GM18870 (cell line): ENCODE measurements around the gene KRT16.
"Not testable (repeated sequence)": the region's sequence is repeated elsewhere in the genome, so short reads cannot be mapped to it uniquely, and the experiment has no call there.

Source experiments
- ATAC-seq: cut with Tn5 transposase; IDR thresholded peaks from one replicate; pipeline ENCODE4 v1.9.1; 2021; ENCODE audit warnings: moderate library complexity; ENCODE audit not compliant: unreplicated experiment

KRT16 gene

DNA sequence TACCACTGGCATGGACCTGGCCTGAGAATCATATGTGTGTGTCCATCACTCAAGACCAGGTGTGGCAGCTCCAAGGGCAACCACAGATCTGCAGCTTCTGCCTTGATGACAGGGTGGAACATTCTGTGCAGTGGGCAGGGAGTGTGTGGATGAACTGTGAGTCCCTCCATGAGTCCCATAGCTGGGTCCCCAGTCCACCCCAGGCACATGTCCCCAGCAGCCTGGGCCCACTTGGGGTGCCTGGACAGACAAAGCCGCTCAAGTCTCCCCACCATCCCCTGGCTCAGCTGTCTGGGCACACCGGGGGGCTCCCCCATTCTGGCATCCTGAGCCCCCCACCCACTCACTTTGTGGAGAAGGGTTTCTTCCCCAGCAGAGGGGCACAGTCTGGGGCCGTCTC lies 4.6 kb upstream of the KRT16 start:
- ATAC-seq: no peak

DNA sequence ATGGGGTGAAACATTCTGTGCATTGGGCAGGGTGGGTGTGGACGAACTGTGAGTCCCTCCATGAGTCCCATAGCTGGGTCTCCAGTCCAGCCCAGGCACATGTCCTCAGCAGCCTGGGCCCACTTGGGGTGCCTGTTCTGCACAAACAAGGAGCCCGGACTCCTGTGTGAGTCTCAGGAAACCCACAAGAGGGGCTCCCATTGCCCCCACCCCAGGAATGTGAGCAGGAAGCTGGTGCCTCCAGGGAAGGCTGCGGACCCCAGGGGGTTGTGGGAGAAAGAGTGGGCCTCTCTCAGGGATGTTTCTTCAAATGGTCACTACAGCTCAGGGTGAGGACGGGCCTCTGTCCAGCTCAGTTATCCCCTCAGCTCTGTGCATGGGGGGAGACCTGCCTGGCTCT lies 3.9 kb upstream of the KRT16 start:
- not testable (repeated sequence) for ATAC-seq

DNA sequence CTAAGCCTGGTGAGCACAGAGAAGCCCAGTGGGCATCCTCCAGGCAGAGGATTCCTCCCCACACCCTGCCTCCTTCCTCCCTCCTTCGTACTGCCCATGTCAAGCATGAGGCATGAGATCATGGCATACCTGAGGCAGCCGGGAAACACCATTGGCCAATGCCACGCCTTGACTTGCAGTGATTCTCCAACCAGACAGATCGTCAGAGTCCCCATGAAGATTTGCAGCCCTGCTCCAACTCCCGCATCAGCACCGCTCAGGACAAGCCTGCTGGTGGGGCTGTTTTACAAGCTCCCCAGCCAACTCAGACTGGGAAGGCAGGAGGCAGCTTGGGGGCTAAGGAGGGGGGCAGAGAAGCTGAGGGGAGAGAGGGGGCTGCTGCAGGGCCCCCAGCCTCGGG lies 2.9 kb upstream of the KRT16 start:
- ATAC-seq: no peak

DNA sequence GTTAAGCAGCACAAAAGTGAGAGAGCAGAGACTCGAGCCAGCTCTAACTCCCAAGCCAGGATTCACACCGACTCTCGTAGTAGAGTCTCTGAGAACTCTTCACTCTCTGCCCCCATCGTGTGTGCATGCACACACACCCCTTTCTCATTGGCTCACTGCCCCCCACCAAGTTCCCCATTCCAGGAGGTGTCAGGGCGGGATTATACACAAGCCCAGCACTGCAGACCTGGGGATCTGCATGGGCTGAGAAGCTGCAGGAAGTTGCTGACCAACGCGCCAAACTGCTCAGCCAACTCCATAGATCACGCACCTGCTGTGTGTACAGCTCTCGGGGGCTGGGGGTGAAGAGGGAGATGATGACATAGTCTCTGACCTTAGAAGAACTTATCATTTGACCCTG lies 2.2 kb upstream of the KRT16 start:
- not testable (repeated sequence) for ATAC-seq

DNA sequence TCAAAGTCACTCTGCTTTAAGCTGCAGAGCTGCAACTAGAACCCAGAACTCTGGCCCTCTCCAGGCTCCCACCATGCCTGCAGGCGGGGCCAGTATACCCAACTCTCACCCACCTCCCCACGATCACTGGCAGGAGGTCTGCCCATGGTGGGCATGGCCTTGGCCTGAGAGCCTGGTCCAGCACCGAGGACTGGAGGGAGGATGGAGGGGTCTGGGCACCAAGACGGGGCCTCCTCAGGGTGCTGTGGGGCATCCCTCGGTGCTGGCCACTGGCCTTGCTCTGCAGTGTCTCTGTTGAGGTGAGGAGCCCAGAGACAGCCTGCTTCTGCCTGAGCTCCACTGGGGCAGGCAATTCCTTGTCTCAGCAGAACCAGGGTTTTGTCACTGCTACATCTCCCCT lies 1.5 kb upstream of the KRT16 start:
- ATAC-seq: no peak

DNA sequence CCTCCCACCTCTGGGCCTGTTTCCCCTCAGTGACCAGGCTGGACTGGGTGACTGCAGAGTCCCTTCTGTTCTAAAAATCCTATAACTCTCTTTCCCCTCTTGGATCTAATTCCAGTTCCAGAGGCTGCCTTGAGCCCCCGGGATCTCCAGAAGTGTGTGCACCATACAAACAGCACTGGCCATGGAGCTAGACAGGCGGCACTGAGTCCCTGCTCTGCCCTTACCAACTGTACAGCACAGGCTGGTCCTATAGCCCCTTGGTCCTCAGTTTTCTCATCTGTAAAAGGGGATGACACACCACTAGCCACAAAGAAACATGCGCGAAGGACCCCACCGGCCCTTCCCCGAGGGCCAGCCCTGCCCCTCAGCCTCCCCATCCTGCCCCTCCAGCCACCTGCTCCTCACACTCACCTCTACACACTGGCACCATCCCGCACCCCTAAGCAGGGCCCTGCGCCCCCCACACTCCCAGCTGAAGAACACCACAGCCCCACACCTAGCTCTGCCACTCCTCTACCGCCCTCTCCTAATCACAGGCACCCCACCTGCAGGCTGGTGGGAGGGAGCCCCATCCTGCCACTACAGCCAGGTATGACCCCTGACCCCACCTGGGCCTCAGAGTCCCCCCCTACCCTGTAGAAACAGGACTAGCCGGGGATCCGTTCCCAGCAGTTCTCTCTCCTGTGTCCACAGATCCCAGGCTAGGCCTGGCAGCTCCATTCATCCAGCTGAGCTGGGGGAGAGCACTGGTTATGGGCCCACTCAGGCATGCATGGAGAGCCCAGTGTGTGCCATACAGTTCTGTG lies 913 bp upstream of the KRT16 start:
- ATAC-seq: no peak

DNA sequence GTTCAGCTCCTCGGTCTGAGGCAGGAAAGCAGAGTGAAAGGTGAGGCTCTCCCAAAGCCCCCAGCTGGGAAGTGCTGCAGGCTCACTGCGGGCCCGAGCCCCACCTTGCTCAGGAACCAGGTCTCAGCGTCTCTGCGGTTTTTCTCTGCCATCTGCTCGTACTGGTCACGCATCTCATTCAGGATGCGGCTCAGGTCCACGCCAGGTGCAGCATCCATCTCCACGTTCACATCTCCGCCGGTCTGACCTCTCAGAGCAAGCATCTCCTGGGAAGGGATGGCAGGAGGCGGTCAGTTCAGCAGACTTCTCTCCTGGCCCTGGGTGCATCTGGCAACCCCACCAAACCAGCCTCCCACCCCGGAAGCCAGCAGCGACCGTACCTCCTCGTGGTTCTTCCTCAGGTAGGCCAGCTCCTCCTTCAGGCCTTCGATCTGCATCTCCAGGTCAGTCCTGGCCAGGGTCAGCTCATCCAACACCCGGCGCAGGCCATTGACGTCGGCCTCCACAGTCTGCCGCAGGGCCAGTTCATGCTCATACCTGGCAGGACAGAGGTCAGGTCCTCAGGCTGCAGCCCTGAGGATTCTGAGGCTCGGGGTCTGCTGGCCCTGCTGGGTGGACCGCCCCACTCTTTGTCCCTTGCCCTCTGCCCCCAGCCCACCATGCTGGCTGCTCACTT lies 1.5 kb downstream of the KRT16 start:
- no peak for ATAC-seq

DNA sequence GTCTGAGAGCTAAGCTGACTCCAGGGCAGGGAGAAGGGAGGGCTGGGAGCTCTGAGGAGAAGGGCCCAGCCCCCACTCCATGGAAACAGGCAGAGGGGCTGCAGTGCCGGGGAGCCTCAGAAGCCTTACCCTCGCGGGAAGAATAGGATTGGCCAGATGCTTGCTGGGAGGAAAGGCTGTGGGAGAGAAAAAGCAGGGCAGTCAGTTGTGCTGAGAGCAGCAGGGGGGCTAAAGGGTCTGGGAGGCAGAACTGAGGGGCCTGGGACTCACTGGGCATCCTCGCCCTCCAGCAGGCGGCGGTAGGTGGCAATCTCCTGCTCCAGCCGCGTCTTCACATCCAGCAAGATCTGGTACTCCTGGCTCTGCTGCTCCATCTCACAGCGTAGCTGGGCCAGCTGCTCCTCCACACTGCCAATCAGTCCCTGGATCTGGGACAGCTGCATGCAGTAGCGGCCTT lies 2.5 kb downstream of the KRT16 start:
- not testable (repeated sequence) for ATAC-seq

DNA sequence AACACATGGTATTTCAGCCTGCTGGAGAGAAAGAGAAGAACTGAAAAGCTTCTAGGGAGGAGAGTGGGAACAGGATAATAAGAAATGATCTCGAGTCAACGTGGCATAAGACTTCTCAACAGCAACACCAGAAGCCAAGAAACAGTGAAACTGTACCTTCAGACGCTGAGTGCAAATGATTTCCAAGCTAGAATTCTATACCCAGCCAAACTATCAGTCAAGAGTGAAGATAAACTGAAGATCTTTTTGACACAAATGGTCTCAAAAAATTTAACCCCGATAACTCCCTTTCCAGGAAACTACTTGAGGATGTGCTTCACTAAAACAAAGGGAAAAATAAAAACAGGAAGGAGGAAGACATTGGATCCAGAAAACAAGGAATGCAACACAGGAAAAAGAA lies 5.6 kb downstream of the KRT16 start:
- not testable (repeated sequence) for ATAC-seq

DNA sequence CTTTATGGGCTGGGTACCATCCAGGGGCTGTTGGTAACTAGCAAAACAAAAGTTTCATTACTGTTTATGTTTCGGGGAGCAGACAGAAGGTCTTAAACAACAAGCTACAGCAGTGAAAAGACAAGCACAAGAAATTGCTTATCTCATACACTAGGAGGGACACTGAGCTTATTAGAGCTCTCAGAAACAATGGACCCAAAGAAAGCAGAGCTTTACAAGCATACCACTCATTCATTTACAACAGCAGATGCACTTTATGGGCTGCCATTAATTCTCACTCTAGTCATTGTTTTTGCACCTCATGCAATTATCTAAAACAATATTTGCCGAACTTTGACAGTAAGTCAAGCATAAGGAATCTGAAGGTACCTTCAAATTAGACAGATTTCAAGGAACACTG lies 10.0 kb downstream of the KRT16 start:
- no peak for ATAC-seq

DNA sequence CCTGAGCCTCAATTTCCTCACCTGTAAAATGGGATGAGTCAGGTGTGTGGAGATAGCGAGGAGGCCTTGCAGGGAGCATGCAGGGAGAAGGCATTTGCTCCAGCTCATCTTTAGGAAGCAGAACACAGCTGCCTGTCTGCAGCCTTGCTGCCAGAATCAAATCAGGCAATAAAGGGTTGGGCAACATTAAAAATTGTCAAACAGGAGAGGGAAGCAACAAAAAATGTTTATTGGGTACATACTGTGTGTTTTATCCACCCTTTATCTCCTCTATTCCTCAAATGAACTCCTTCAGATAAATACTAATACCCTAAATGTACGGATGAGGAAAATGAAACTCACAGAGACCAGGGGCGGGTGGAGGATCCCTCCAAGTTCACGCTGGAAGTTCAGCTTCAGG lies 12.2 kb downstream of the KRT16 start:
- ATAC-seq: no peak

DNA sequence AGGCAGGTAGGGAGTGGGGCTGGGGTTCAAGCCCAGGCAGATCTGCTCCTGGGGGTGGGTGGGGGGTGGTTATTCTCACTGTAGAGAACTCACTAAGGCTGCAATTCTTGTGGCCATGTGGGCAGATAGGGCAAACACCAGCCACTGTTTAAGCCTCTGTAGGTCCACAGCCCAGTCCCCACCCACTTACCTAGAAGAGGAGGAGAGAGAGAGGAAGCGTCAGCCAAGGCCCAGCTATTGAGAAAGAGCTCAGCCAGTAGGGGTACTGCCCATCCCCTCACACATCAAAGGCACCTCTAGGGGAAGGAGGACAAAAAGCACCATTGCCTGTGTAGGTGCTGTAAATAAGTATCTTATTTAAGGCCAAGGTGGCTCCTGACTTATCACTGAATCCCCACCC lies 12.9 kb downstream of the KRT16 start:
- ATAC-seq: no peak

DNA sequence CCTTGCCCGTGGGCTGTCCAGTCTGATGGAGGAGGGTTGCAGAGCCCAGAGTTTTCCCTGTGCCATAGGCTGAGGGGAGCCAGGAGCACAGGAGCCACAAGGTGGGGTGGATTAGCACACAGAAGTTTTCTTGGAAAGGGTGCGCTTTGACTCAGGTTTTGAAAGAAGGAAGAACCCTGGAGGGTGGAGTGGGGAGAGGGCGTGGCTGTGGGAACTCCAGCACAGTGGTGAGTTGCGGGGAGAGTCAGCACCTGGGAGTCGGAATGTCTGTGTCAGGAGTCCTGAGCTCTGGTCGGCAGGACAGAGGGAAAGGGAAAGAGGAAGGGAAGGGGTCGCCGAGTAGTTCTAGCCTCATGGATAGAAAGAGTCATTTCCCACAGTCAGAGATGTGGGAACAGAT lies 17.0 kb downstream of the KRT16 start:
- ATAC-seq: no peak

DNA sequence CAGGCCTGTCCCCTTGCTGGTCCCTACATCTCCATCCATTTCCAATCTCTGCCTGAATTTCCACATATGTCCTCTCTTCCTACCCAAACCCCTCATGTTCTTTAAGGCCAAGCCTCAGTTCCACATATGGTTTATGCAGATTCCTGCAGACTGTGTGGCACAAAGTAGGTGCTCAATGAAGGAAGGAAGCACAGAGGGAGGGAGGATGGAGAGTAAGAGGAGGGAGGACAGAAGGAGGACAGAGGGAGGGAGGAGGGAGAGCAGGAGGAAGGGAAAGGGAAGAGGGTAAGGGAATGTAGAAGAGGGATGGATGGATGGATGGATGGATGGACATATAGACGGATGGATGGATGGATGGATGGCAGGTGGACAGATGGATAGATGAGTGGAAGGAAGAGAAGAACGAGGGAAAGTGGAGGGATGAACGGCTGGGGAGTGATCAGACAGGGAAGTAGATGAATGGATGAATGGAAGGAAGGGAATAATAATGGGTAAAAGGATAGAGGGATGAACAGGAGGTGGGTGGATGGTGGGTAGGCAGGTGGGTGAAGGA lies 18.1 kb downstream of the KRT16 start:
- ATAC-seq: no peak

DNA sequence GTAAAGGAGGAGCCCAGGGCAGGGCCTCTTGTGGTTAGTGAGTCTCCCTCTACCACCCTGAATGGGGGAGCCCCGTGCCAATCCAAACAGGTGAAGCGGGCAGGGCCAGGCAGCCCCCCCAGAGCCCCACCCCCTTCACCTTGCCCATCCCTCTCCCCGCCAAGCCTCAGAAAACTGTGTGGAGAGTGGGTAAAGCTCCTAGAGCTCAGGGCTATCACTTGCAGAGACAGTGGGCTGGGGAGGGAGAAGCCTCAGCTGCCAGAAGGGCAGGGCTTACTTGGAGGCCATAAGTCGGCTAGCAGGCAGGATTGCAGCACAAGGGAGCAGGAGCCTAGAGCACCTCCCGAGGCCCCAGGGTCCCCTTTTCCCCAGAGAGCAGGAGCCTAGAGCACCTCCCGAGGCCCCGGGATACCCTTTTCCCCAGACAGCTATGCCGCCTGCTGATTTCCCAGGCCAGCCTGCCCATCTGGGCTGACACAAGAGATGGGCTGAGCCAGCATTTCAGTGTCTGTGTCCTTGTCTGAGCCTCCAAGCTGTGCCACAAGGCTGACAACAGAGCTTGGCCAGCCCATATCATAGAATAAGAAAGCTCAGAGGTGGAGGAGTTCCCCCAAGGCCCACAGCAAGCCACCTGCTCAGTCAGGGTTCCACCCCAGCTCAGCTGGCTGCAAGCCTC lies 19.1 kb downstream of the KRT16 start:
- no peak for ATAC-seq

DNA sequence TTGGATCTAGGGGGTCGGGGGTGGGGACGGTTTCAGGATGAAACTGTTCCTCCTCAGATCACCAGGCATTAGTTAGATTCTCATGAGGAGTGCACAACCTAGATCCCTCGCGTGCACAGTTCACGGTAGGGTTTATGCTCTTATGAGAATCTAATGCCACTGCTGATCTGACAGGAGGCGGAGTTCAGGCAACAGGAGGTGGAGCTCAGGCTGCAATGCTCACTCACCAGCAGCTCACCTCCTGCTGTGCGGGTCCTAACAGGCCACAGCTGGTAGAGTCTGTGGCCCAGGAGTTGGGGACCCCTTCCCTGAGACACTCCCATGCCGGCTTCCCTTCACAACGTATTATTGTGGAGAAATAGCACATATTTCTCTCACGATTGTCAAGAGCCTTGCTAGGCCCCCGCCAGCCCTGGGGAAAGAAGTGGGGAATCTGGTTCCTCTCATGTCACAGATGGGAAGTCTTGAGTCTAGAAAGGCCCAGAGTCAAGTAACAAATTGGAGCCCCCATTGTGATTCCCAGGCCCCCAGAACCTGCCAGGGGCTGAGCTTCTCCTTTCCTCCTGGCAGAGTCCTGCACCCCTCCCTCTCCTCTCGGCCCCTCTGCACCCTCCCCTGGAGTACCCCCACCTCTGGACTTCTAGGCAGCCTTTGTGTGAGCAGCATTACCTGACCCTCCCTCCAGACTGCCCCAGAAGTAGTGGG lies 19.8 kb downstream of the KRT16 start:
- ATAC-seq: no peak

DNA sequence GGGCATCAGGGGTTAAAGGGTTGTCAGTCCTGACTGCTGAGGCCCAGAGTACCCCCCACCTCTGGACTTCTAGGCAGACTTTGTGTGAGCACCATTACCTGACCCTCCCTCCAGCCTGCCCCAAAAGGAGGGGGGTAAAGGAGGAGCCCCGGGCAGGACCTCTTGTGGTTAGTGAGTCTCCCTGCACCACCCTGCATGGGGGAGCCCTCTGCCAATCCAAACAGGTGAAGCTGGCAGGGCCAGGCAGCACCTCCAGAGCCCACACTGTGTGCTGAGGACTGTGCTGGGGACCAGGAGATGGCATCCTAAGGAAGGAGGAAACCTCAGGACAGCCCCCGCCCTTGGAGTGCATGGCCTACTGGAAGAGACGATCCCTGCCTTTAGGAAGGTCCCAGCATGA lies 23.3 kb downstream of the KRT16 start:
- ATAC-seq: no peak

DNA sequence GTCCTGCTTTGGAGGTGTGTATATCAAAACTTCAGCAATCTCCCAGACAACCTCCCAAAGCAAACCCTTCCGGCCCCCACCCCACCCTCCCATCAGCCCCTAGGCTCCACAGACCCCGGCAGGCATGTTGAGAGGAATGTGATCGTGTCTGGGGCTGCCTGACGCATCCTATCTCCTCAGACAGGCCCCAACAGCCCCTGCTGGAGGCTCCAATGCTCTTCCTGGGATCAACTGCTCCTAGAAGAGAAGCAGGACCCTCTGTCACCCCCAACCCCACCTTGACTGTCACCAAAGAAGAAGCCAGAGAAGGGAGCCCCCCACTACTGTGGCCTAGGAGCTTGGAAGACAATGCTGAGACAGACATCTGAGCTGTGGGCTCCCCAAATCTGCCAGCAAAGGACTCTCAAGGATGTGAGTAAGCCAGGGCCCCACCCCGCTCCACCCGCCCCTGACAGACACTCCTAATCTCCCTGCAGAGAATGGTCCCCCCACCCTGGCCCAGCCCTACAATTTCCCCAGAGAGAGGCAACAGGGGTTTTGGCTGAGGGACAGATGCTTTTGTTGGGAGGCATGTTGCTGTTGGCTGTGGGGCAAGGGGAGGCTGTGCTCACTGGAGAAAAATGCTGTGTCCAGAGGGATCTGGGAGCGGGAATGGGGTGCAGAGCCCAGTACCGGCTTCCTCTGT lies 24.3 kb downstream of the KRT16 start:
- no peak for ATAC-seq

DNA sequence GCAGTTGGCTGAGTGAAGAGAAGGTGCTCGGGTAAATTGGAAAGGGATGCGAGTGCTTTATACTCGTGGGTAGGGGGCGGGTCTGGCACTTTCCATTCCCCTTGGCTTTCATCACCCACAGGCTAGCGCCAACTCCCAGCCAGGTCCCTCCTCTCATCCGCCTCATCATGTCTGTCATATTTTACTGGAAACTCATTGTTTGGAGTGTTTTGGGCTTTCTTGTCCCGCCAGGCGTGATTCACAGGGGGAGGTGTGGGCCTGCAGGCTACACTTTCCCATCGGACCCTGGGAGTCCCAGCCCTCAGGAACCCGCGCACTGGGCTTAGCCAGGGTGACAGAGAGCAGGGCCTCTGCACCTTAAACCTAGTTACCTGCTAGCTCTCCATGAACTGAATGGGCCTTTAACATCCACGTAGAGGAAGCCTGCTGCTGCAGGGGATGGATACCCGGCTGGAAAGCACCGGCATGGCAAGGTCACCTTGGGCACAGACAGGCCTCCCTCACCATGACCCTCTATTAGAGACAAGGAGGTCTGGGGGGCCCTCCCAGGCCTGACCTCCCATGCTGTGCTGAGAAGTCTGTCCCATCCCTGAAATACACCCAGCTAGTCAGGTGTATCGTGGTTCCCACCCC lies 25.6 kb downstream of the KRT16 start, which contains the start of gene KRT14:
TSS of gene KRT14 (minus strand) at position 33 of the 633 bp plus-strand sequence. CDS start 61 bp downstream, outside the sequence.
- ATAC-seq: no peak
